ENCODE measurements around the gene PLPPR4. TPM values are rescaled to one million over a fixed set of nuclear protein-coding genes. Genes with fewer than 3 reads are reported as not detected.

Gene PLPPR4
- total and polyA plus RNA-seq, 11 donors: 0.11 to 1.0 (median 0.50) TPM

GRCh38 chr1:99269321-99269720 lies 5.0 kb downstream of the PLPPR4 start:
- no peak overlapping the region for H3K27ac ChIP-seq
- ATAC-seq: no peak
- H3K4me3 ChIP-seq: no peak overlapping the region
- H3K4me1 ChIP-seq: peaks cover 0 to 7% (median 0%) of the 10 kb centered on the region in 12 donors
- H3K9me3 ChIP-seq: peaks cover 0 to 4% (median 0%) of the 10 kb centered on the region in 12 donors
- H3K27me3 ChIP-seq: peaks cover 0 to 12% (median 0%) of the 10 kb centered on the region in 9 donors
- DNase-seq: no peak
- TF ChIP-seq CTCF (IDR thresholded peaks at IDR 0.05): no peak
- TF ChIP-seq POLR2A (IDR thresholded peaks at IDR 0.05): no peak
- intact Hi-C loops (cut with DNase I): no loop called here
- H3K36me3 ChIP-seq: no peaks in the 10 kb centered on the region

- no peak for TF ChIP-seq CTCF (IDR thresholded peaks at IDR 0.05)
- 81 to 86% (median 82%) methylated on average over 1 of the region's 1 CpG for WGBS, 4 donors
- Histone ChIP-seq H3K27me3 (no peaks in the 10 kb centered on the region), H3K4me1 (no peaks in the 10 kb centered on the region), H3K4me3 (no peak overlapping the region), H3K36me3 (no peaks in the 10 kb centered on the region), H3K27ac (no peak overlapping the region), H3K9me3 (peaks cover 0 to 7% (median 0%) of the 10 kb centered on the region in 12 donors)
- no peak for ATAC-seq
- intact Hi-C loops (cut with DNase I): no loop called here
- DNase-seq: no peak
Observed at GRCh38 chr1:99270646-99271045, 6.4 kb downstream of the PLPPR4 start.

- Histone ChIP-seq H3K36me3 (no peaks in the 10 kb centered on the region), H3K27me3 (no peaks in the 10 kb centered on the region), H3K4me1 (no peaks in the 10 kb centered on the region), H3K9me3 (peaks cover 0 to 7% (median 0%) of the 10 kb centered on the region in 12 donors), H3K27ac (no peak overlapping the region), H3K4me3 (no peak overlapping the region)
- TF ChIP-seq CTCF (IDR thresholded peaks at IDR 0.05) (no peak), POLR2A (IDR thresholded peaks at IDR 0.05) (no peak)
- DNase-seq: no peak
- ATAC-seq: no peak
- intact Hi-C loops (cut with DNase I): no loop called here
Observed at GRCh38 chr1:99271249-99271648, 7.0 kb downstream of the PLPPR4 start.

GRCh38 chr1:99277066-99277465 lies 12.8 kb downstream of the PLPPR4 start:
- Histone ChIP-seq H3K27ac (no peak overlapping the region), H3K27me3 (no peaks in the 10 kb centered on the region), H3K4me1 (peaks cover 0 to 4% (median 0%) of the 10 kb centered on the region in 12 donors), H3K9me3 (peaks cover 0 to 7% (median 0%) of the 10 kb centered on the region in 12 donors), H3K4me3 (no peak overlapping the region), H3K36me3 (no peaks in the 10 kb centered on the region)
- ATAC-seq: no peak
- intact Hi-C loops (cut with DNase I): no loop called here
- no peak for DNase-seq
- TF ChIP-seq CTCF (IDR thresholded peaks at IDR 0.05) (no peak), POLR2A (IDR thresholded peaks at IDR 0.05) (no peak)
- WGBS, 4 donors: 68 to 81% (median 75%) methylated on average over 1 of the region's 1 CpG

Data from heart left ventricle (tissue), 16 donors.